Keratinocyte (primary cell): ENCODE data around the gene MEF2B.

Source experiments
- EZH2 ChIP-seq: IDR thresholded peaks from one replicate; pipeline ENCODE4 v1.6.1; 2012; ENCODE audit warnings: inconsistent platforms, mild to moderate bottlenecking, low read length, moderate library complexity
- TF ChIP-seq, protein P1 (sequence below), 3 experiments: IDR thresholded peaks in 1 of 3; conservative IDR thresholded peaks in 1 of 3; optimal IDR thresholded peaks in 1 of 3; 2 replicates in 2 of 3; 3 replicates in 1 of 3; pipeline versions ENCODE3 to v1.5.1; 2011; ENCODE audit warnings: low read length in 3 of 3, mild to moderate bottlenecking in 3 of 3, moderate library complexity in 2 of 3, control low read depth in 1 of 3, inconsistent platforms in 1 of 3; ENCODE audit not compliant: insufficient read depth in 2 of 3; ENCODE audit errors: extremely low read depth in 1 of 3

GRCh38 chr19:19170053-19170872 is at the start of gene MEF2B:
- TF ChIP-seq, protein P1, sequence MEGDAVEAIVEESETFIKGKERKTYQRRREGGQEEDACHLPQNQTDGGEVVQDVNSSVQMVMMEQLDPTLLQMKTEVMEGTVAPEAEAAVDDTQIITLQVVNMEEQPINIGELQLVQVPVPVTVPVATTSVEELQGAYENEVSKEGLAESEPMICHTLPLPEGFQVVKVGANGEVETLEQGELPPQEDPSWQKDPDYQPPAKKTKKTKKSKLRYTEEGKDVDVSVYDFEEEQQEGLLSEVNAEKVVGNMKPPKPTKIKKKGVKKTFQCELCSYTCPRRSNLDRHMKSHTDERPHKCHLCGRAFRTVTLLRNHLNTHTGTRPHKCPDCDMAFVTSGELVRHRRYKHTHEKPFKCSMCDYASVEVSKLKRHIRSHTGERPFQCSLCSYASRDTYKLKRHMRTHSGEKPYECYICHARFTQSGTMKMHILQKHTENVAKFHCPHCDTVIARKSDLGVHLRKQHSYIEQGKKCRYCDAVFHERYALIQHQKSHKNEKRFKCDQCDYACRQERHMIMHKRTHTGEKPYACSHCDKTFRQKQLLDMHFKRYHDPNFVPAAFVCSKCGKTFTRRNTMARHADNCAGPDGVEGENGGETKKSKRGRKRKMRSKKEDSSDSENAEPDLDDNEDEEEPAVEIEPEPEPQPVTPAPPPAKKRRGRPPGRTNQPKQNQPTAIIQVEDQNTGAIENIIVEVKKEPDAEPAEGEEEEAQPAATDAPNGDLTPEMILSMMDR (optimal IDR thresholded peaks at IDR 0.05 in 1 of 3, IDR thresholded peaks at IDR 0.05 in 1 of 3, conservative IDR thresholded peaks at IDR 0.05 in 1 of 3; ENCODE audit: extremely low read depth in 1 of 3, insufficient read depth in 2 of 3, low read length in 3 of 3), result no peak
- no peak for TF ChIP-seq EZH2
